GM18858 (cell line): Measurements from ENCODE around the gene KIRREL3.

Experiments used
- ATAC-seq: cut with Tn5 transposase; IDR thresholded peaks from one replicate; pipeline ENCODE4 v1.9.1; 2021; ENCODE audit not compliant: unreplicated experiment

KIRREL3 gene

GRCh38 chr11:126804363-126804762 lies 196.2 kb downstream of the KIRREL3 start:
- ATAC-seq: no peak

- ATAC-seq: no peak
These were observed 200.6 kb downstream of the KIRREL3 start for GRCh38 chr11:126800009-126800408.

GRCh38 chr11:126797457-126798169 lies 203.0 kb downstream of the KIRREL3 start:
- ATAC-seq: no peak

- ATAC-seq: no peak
These were observed 207.0 kb downstream of the KIRREL3 start for GRCh38 chr11:126793596-126793995.

- no peak for ATAC-seq
These were observed 208.6 kb downstream of the KIRREL3 start for GRCh38 chr11:126791991-126792390.

- no peak for ATAC-seq
These were observed 209.1 kb downstream of the KIRREL3 start for GRCh38 chr11:126791446-126791845.

- no peak for ATAC-seq
These were observed 210.0 kb downstream of the KIRREL3 start for GRCh38 chr11:126790550-126791081.

- ATAC-seq: no peak
These were observed 217.8 kb downstream of the KIRREL3 start for GRCh38 chr11:126782810-126783209.

GRCh38 chr11:126781942-126782341 lies 218.6 kb downstream of the KIRREL3 start:
- ATAC-seq: no peak

- ATAC-seq: no peak
These were observed 224.5 kb downstream of the KIRREL3 start for GRCh38 chr11:126776119-126776518.

- no peak for ATAC-seq
These were observed 228.3 kb downstream of the KIRREL3 start for GRCh38 chr11:126772267-126772666.

- ATAC-seq: no peak
These were observed 231.9 kb downstream of the KIRREL3 start for GRCh38 chr11:126768702-126769101.

- no peak for ATAC-seq
These were observed 234.1 kb downstream of the KIRREL3 start for GRCh38 chr11:126766440-126766839.

GRCh38 chr11:126765196-126765595 lies 235.4 kb downstream of the KIRREL3 start:
- ATAC-seq: no peak

- ATAC-seq: no peak
These were observed 236.3 kb downstream of the KIRREL3 start for GRCh38 chr11:126764231-126764630.

GRCh38 chr11:126756855-126757254 lies 243.7 kb downstream of the KIRREL3 start:
- ATAC-seq: no peak

GRCh38 chr11:126756421-126756820 lies 244.1 kb downstream of the KIRREL3 start:
- no peak for ATAC-seq

GRCh38 chr11:126755526-126755925 lies 245.0 kb downstream of the KIRREL3 start:
- ATAC-seq: no peak

GRCh38 chr11:126754591-126755426 lies 245.8 kb downstream of the KIRREL3 start:
- ATAC-seq: no peak

GRCh38 chr11:126753990-126754389 lies 246.6 kb downstream of the KIRREL3 start:
- ATAC-seq: no peak

GRCh38 chr11:126751242-126751641 lies 249.3 kb downstream of the KIRREL3 start:
- ATAC-seq: no peak

- no peak for ATAC-seq
These were observed 251.8 kb downstream of the KIRREL3 start for GRCh38 chr11:126748793-126749192.
